ENCODE measurements around the gene SLC38A10.
A peak's percentile ranks its signal among the peaks of the same experiment; 100 is the strongest.
"Not testable (repeated sequence)": the region's sequence is repeated elsewhere in the genome, so short reads cannot be mapped to it uniquely, and the experiment has no call there.

Gene SLC38A10

DNA sequence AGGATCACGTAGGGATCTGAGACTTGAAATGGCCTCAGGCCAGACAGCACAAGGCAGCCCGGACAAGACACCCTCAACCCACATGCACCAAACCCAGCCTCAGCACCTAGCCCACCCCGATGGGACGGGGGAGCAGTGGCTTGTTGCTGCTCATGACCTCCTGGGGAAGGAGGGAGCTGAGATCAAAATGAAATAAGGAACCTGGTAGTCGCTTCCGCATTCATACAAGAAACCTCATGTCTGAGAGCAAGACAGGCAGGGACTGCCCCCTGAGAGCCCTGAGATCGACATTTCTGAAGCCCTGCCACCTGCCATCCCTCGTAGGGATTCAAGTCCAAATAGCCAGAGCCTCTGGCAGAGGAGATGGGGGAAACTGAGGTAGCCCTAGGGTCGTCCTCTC lies 66.7 kb downstream of the SLC38A10 start:
- Histone ChIP-seq H3K9ac (ENCODE audit: low read length) (no peak overlapping the region), H2BK15ac (ENCODE audit: low read depth, poor library complexity, severe bottlenecking) (no peak overlapping the region), H2AK5ac (ENCODE audit: low read length, severe bottlenecking) (no peak overlapping the region), H3K36me3 (ENCODE audit: control insufficient read depth in 1 of 2, insufficient read depth in 2 of 2, low read depth in 1 of 2, low read length in 2 of 2) (peaks cover 40 to 53% of the 10 kb centered on the region in 2 experiments), H3K27ac (ENCODE audit: low read length, poor library complexity, severe bottlenecking) (no peak overlapping the region), H2BK12ac (ENCODE audit: low read length in 2 of 2) (no peak overlapping the region), H4K8ac (ENCODE audit: low read length) (no peak overlapping the region), H3K4me1 (ENCODE audit: control insufficient read depth, insufficient read depth, low read depth, low read length) (peaks cover 3% of the 10 kb centered on the region), H4K91ac (ENCODE audit: low read length) (no peak overlapping the region), H3K18ac (ENCODE audit: low read depth in 1 of 2, low read length in 2 of 2) (no peak overlapping the region), H3K79me1 (replicated peaks; ENCODE audit: low read length, poor library complexity, severe bottlenecking) (peaks cover 17% of the 10 kb centered on the region), H3K4ac (ENCODE audit: low read depth in 1 of 2, low read length in 2 of 2) (no peak overlapping the region), H2BK5ac (ENCODE audit: low read depth, low read length, poor library complexity, severe bottlenecking) (no peak overlapping the region), H2BK120ac (ENCODE audit: low read depth, low read length) (no peak overlapping the region), H3K9me3 (ENCODE audit: control insufficient read depth, low read length) (peaks cover 3% of the 10 kb centered on the region), H3K23ac (ENCODE audit: low read length in 2 of 2) (no peak overlapping the region), H2AFZ (ENCODE audit: low read depth, low read length) (no peak overlapping the region), H3K4me2 (ENCODE audit: low read length, poor library complexity, severe bottlenecking) (no peak overlapping the region), H3K27me3 (ENCODE audit: control insufficient read depth in 1 of 2, insufficient read depth in 1 of 2, low read length in 2 of 2) (no peaks in the 10 kb centered on the region), H3K14ac (ENCODE audit: low read length in 2 of 2) (no peak overlapping the region), H3K4me3 (ENCODE audit: insufficient read depth in 1 of 2, low read depth in 1 of 2, low read length in 2 of 2) (no peak overlapping the region)
- 93% methylated on average over 8 of the region's 9 CpGs for WGBS
- DNase-seq: no peak

DNA sequence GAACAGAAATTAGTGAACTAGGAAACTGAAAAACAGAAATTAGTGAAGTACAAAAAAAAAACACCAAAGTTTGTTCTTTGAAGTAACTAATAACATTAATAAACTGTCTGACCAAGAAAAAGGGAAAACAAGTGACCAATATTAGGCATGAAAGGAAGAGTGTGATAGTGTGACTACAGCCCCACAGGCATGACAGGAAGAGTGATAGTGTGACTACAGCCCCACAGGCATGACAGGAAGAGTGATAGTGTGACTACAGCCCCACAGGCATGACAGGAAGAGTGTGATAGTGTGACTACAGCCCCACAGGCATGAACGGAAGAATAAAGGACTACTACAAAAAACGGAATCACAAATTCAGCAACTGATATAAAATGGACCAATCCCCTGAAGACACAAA lies 67.5 kb downstream of the SLC38A10 start:
- not testable (repeated sequence) for H2BK12ac ChIP-seq (ENCODE audit: low read length in 2 of 2); DNase-seq; H4K8ac ChIP-seq (ENCODE audit: low read length); H3K4me3 ChIP-seq (ENCODE audit: insufficient read depth in 1 of 2, low read depth in 1 of 2, low read length in 2 of 2); H3K18ac ChIP-seq (ENCODE audit: low read depth in 1 of 2, low read length in 2 of 2); H3K14ac ChIP-seq (ENCODE audit: low read length in 2 of 2); H2BK120ac ChIP-seq (ENCODE audit: low read depth, low read length); H2AK5ac ChIP-seq (ENCODE audit: low read length, severe bottlenecking); H3K9ac ChIP-seq (ENCODE audit: low read length); H3K79me1 ChIP-seq (replicated peaks; ENCODE audit: low read length, poor library complexity, severe bottlenecking); H3K4ac ChIP-seq (ENCODE audit: low read depth in 1 of 2, low read length in 2 of 2); H2AFZ ChIP-seq (ENCODE audit: low read depth, low read length); H3K27me3 ChIP-seq (ENCODE audit: control insufficient read depth in 1 of 2, insufficient read depth in 1 of 2, low read length in 2 of 2); H3K27ac ChIP-seq (ENCODE audit: low read length, poor library complexity, severe bottlenecking); H3K4me2 ChIP-seq (ENCODE audit: low read length, poor library complexity, severe bottlenecking); H4K91ac ChIP-seq (ENCODE audit: low read length); H3K9me3 ChIP-seq (ENCODE audit: control insufficient read depth, low read length); H2BK15ac ChIP-seq (ENCODE audit: low read depth, poor library complexity, severe bottlenecking); H3K4me1 ChIP-seq (ENCODE audit: control insufficient read depth, insufficient read depth, low read depth, low read length); H3K23ac ChIP-seq (ENCODE audit: low read length in 2 of 2); H2BK5ac ChIP-seq (ENCODE audit: low read depth, low read length, poor library complexity, severe bottlenecking)
- no CpG with 5 or more reads among the region's 2 CpGs for WGBS
- peaks cover 40 to 45% of the 10 kb centered on the region in 2 experiments for H3K36me3 ChIP-seq (ENCODE audit: control insufficient read depth in 1 of 2, insufficient read depth in 2 of 2, low read depth in 1 of 2, low read length in 2 of 2)

DNA sequence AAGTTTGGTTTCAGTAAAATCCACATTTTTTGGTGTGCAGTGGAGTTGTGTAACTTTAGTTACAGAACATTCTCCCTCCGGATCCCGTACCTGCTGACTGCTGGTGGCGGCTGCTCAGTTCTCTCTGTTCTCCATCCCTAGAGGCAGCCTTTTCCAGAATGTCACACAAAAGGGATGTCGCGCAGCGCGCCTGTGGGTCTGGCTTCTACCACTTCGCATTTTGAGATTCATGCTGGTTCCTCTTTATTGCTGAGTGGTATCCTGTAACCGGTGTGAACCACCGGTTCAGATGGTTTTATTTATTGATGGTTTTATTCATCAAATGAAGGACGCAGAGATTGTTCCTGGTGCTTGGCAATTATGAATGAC lies 71.4 kb downstream of the SLC38A10 start:
- Histone ChIP-seq H3K18ac (ENCODE audit: low read depth in 1 of 2, low read length in 2 of 2) (no peak overlapping the region), H2AK5ac (ENCODE audit: low read length, severe bottlenecking) (no peak overlapping the region), H3K4me2 (ENCODE audit: low read length, poor library complexity, severe bottlenecking) (peak overlapping the region; percentile 91), H2BK5ac (ENCODE audit: low read depth, low read length, poor library complexity, severe bottlenecking) (no peak overlapping the region), H2BK15ac (ENCODE audit: low read depth, poor library complexity, severe bottlenecking) (no peak overlapping the region), H3K4me1 (ENCODE audit: control insufficient read depth, insufficient read depth, low read depth, low read length) (peaks cover 21% of the 10 kb centered on the region), H3K9ac (ENCODE audit: low read length) (peak overlapping the region; percentile 79), H3K4me3 (ENCODE audit: insufficient read depth in 1 of 2, low read depth in 1 of 2, low read length in 2 of 2) (peak overlapping the region in 1 of 2 experiments; percentile 78), H3K14ac (ENCODE audit: low read length in 2 of 2) (no peak overlapping the region), H3K23ac (ENCODE audit: low read length in 2 of 2) (no peak overlapping the region), H3K4ac (ENCODE audit: low read depth in 1 of 2, low read length in 2 of 2) (no peak overlapping the region), H3K79me1 (replicated peaks; ENCODE audit: low read length, poor library complexity, severe bottlenecking) (peaks cover 22% of the 10 kb centered on the region), H3K36me3 (ENCODE audit: control insufficient read depth in 1 of 2, insufficient read depth in 2 of 2, low read depth in 1 of 2, low read length in 2 of 2) (peaks cover 11 to 21% of the 10 kb centered on the region in 2 experiments), H2BK120ac (ENCODE audit: low read depth, low read length) (no peak overlapping the region), H3K27ac (ENCODE audit: low read length, poor library complexity, severe bottlenecking) (no peak overlapping the region), H2AFZ (ENCODE audit: low read depth, low read length) (no peak overlapping the region), H3K27me3 (ENCODE audit: control insufficient read depth in 1 of 2, insufficient read depth in 1 of 2, low read length in 2 of 2) (no peaks in the 10 kb centered on the region), H4K8ac (ENCODE audit: low read length) (no peak overlapping the region), H3K9me3 (ENCODE audit: control insufficient read depth, low read length) (peaks cover 3% of the 10 kb centered on the region), H2BK12ac (ENCODE audit: low read length in 2 of 2) (no peak overlapping the region), H4K91ac (ENCODE audit: low read length) (no peak overlapping the region)
- 74% methylated on average over 11 of the region's 11 CpGs for WGBS
- DNase-seq: no peak

DNA sequence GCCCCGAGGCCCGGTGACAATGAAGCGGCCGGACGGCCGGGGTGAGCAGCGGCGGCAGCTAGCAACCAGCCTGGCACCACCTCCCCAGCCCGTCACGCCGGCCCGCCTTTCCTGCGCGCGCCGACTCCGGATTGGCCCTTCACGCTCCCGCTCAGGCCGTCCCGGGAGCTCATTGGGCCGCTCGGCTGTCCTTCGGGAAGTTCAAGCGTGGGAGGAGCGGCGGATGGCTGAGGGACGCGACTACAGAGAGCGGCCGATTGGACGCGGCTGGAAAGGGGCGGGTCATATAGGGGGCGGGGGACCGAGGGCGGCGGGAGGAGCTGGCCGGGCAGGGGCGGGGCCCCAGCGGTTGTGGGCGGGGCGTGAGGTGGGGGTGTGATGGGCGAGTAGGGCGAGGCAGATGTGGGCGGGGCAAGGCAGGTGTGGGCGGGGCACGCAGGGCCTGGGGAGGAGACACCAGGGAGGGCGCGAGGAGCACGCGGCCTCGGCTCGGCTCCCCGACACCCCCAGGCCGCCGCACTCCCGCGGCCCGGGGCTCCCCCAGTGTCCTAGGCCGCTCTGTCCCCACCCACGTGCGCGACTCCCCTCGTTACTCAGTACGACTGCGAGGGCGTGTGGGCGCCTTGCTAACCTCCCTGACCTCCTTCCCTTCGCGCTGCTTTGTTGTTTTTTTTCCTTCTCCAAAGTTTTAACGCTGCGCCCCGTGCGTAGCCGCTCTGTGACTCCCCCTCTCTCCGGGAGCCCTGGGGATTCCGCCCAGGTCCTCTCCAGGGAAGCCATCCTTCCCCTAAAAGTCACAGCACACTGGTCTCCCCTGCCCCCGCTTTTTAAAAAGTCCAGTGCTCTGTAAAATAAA lies 72.0 kb downstream of the SLC38A10 start, which contains the start of gene CEP131:
Gene CEP131, minus strand, starts transcription at position 60 of the 856 bp plus-strand sequence. CDS start 2,909 bp downstream, outside the sequence.
- peak within 1 kb of the TSS; percentile 94 for H4K8ac ChIP-seq (ENCODE audit: low read length)
- H4K91ac ChIP-seq (ENCODE audit: low read length): peak within 1 kb of the TSS; percentile 61
- peak within 1 kb of the TSS; percentile 52 for H2BK120ac ChIP-seq (ENCODE audit: low read depth, low read length)
- no peaks in the 10 kb centered on the region for H3K27me3 ChIP-seq (ENCODE audit: control insufficient read depth in 1 of 2, insufficient read depth in 1 of 2, low read length in 2 of 2)
- peak within 1 kb of the TSS; percentile 85 to 93 for H3K4me3 ChIP-seq (ENCODE audit: insufficient read depth in 1 of 2, low read depth in 1 of 2, low read length in 2 of 2)
- H3K27ac ChIP-seq (ENCODE audit: low read length, poor library complexity, severe bottlenecking): no peak within 1 kb of the TSS
- H3K36me3 ChIP-seq (ENCODE audit: control insufficient read depth in 1 of 2, insufficient read depth in 2 of 2, low read depth in 1 of 2, low read length in 2 of 2): peaks cover 5 to 20% of the 10 kb centered on the region in 2 experiments
- peak; percentile 98 for DNase-seq
- peak within 1 kb of the TSS in 1 of 2 experiments; percentile 93 for H3K14ac ChIP-seq (ENCODE audit: low read length in 2 of 2)
- H3K4me2 ChIP-seq (ENCODE audit: low read length, poor library complexity, severe bottlenecking): peak within 1 kb of the TSS; percentile 91
- H3K4ac ChIP-seq (ENCODE audit: low read depth in 1 of 2, low read length in 2 of 2): peak within 1 kb of the TSS in 1 of 2 experiments; percentile 42
- 1% methylated on average over 66 of the region's 79 CpGs for WGBS
- H2AFZ ChIP-seq (ENCODE audit: low read depth, low read length): peak within 1 kb of the TSS; percentile 95
- H3K9me3 ChIP-seq (ENCODE audit: control insufficient read depth, low read length): peaks cover 3% of the 10 kb centered on the region
- H2BK12ac ChIP-seq (ENCODE audit: low read length in 2 of 2): no peak within 1 kb of the TSS
- peaks cover 28% of the 10 kb centered on the region for H3K79me1 ChIP-seq (replicated peaks; ENCODE audit: low read length, poor library complexity, severe bottlenecking)
- H2BK15ac ChIP-seq (ENCODE audit: low read depth, poor library complexity, severe bottlenecking): peak within 1 kb of the TSS; percentile 67
- H2AK5ac ChIP-seq (ENCODE audit: low read length, severe bottlenecking): no peak within 1 kb of the TSS
- peak within 1 kb of the TSS; percentile 46 to 70 for H3K18ac ChIP-seq (ENCODE audit: low read depth in 1 of 2, low read length in 2 of 2)
- H3K9ac ChIP-seq (ENCODE audit: low read length): peak within 1 kb of the TSS; percentile 79
- H2BK5ac ChIP-seq (ENCODE audit: low read depth, low read length, poor library complexity, severe bottlenecking): no peak within 1 kb of the TSS
- peaks cover 21% of the 10 kb centered on the region for H3K4me1 ChIP-seq (ENCODE audit: control insufficient read depth, insufficient read depth, low read depth, low read length)
- H3K23ac ChIP-seq (ENCODE audit: low read length in 2 of 2): peak within 1 kb of the TSS in 1 of 2 experiments; percentile 23
